Measurements from ENCODE around the gene ITGB1. TPM values are rescaled to one million over a fixed set of nuclear protein-coding genes. Genes with fewer than 3 reads are reported as not detected.

ITGB1 gene
- total and polyA plus RNA-seq, 9 of the 15 experiments (the other 6 are each of a cell fraction or from before 2014, with no cell fraction given), result 40.2 to 194 (median 155) TPM

GRCh38 chr10:32949221-32949678 is 8.8 kb downstream of the ITGB1 start:
- no peak overlapping the region; the same call in 2 of the 3 replicates for H3K27ac ChIP-seq (ENCODE audit: extremely low read depth, low read depth, low read length)
- intact Hi-C loops (cut with micrococcal nuclease), result no loop called here
- POLR2A ChIA-PET, result no interaction called here
- H3K9me3 ChIP-seq (replicated peaks; ENCODE audit: control insufficient read depth, insufficient read depth, low read depth, low read length), result no peaks in the 10 kb centered on the region
- peak overlapping the region in 1 of 2 experiments; percentile 52; a peak in 1 of 4 replicates for H3K9ac ChIP-seq (ENCODE audit: insufficient read depth in 1 of 2, low read depth in 2 of 2, low read length in 2 of 2)
- no TSS peak for BruUV-seq (replicated peaks)
- H4K20me1 ChIP-seq (replicated peaks; ENCODE audit: control insufficient read depth, insufficient read depth, low read length), result peaks cover 16% of the 10 kb centered on the region
- DNase-seq (ENCODE audit: extremely low read depth in 1 of 4, low spot score in 3 of 4), result no peak
- CTCF ChIA-PET (ENCODE audit: low intra/inter-chr PET ratio), result no interaction called here
- H3K4me3 ChIP-seq, result no peak overlapping the region
- in situ Hi-C loops (cut with MboI), result no loop called here
- H3K79me2 ChIP-seq (ENCODE audit: control insufficient read depth, insufficient read depth, low read length), result peaks cover 99% of the 10 kb centered on the region
- peaks cover 4 to 61% of the 10 kb centered on the region in 2 experiments for H3K4me1 ChIP-seq (replicated peaks in 1 of 2; ENCODE audit: control insufficient read depth in 2 of 2, insufficient read depth in 2 of 2, low read length in 2 of 2)
- H3K4me2 ChIP-seq (ENCODE audit: insufficient read depth, low read length), result no peak overlapping the region
- no peak overlapping the region for H2AFZ ChIP-seq (ENCODE audit: low read depth, low read length)
- no peaks in the 10 kb centered on the region for H3K27me3 ChIP-seq (ENCODE audit: control insufficient read depth in 2 of 2, insufficient read depth in 2 of 2, low read length in 2 of 2)
- no peaks in the 10 kb centered on the region for H3K9me1 ChIP-seq (ENCODE audit: control insufficient read depth, insufficient read depth, low read length)
- no peak for FAIRE-seq
- ATAC-seq, result no peak
- H3K36me3 ChIP-seq (ENCODE audit: control insufficient read depth, insufficient read depth, low read length), result peaks cover 16% of the 10 kb centered on the region; the same call in 1 of the 3 replicates
- no peak for TF ChIP-seq RBBP5 (IDR thresholded peaks at IDR 0.05; ENCODE audit: borderline replicate concordance, insufficient read depth, low read length, poor library complexity, severe bottlenecking)
- no peak for TF ChIP-seq SETDB1 (IDR thresholded peaks at IDR 0.05; ENCODE audit: low read length)
- no peak for TF ChIP-seq NCOA6 (IDR thresholded peaks at IDR 0.05)
- no peak for TF ChIP-seq RAD21 (CRISPR knock-in tag; conservative IDR thresholded peaks at IDR 0.05 in 1 of 2, IDR thresholded peaks at IDR 0.05 in 1 of 2)
- no peak for TF ChIP-seq SIN3B (IDR thresholded peaks at IDR 0.05; ENCODE audit: low read depth)
- TF ChIP-seq RBFOX2 (IDR thresholded peaks at IDR 0.05; ENCODE audit: low read depth, low read length), result peak; percentile 44; the same call in 1 of the 2 replicates
- no peak for TF ChIP-seq ZNF239 (CRISPR knock-in tag; IDR thresholded peaks at IDR 0.05)
- peak; percentile 24; the same call in 1 of the 2 replicates for TF ChIP-seq PKNOX1 (IDR thresholded peaks at IDR 0.05)
- TF ChIP-seq SOX6 (IDR thresholded peaks at IDR 0.05), result peak; percentile 52; the same call in 1 of the 2 replicates
- peak; percentile 61 for TF ChIP-seq MEIS2 (IDR thresholded peaks at IDR 0.05; ENCODE audit: partially characterized antibody)
- no peak for TF ChIP-seq MYC (IDR thresholded peaks at IDR 0.05; ENCODE audit: low read depth, low read length)
- no peak for TF ChIP-seq MYC (CRISPR knock-in tag; IDR thresholded peaks at IDR 0.05; ENCODE audit: borderline replicate concordance, low read depth)
- no peak for TF ChIP-seq FOXJ3 (CRISPR knock-in tag; IDR thresholded peaks at IDR 0.05)
- no peak for TF ChIP-seq DPF2 (IDR thresholded peaks at IDR 0.05)
- no peak for TF ChIP-seq ZNF644 (tag; IDR thresholded peaks at IDR 0.05; ENCODE audit: low read depth)
- no peak for TF ChIP-seq TCF15 (CRISPR knock-in tag; IDR thresholded peaks at IDR 0.05)
